GM18508 (cell line): Measurements from ENCODE around the gene PRKD1.

ENCODE experiments used
- ATAC-seq: cut with Tn5 transposase; IDR thresholded peaks from one replicate; pipeline ENCODE4 v1.9.1; 2021; ENCODE audit warnings: moderate number of reproducible peaks; ENCODE audit not compliant: insufficient read depth, unreplicated experiment

The PRKD1 gene

GRCh38 chr14:29637411-29637810 is 290.2 kb downstream of the PRKD1 start:
- ATAC-seq, result no peak

GRCh38 chr14:29636870-29637269 is 290.8 kb downstream of the PRKD1 start:
- ATAC-seq, result no peak

GRCh38 chr14:29630566-29631160 is 297.0 kb downstream of the PRKD1 start:
- no peak for ATAC-seq

- ATAC-seq, result no peak
Measured at GRCh38 chr14:29629839-29630238, 297.8 kb downstream of the PRKD1 start.

GRCh38 chr14:29627137-29627536 is 300.5 kb downstream of the PRKD1 start:
- ATAC-seq, result no peak

GRCh38 chr14:29618323-29619067 is 309.2 kb downstream of the PRKD1 start:
- no peak for ATAC-seq

GRCh38 chr14:29616922-29617321 is 310.7 kb downstream of the PRKD1 start:
- no peak for ATAC-seq

GRCh38 chr14:29608861-29609260 is 318.8 kb downstream of the PRKD1 start:
- no peak for ATAC-seq

- no peak for ATAC-seq
Measured at GRCh38 chr14:29607169-29607568, 320.5 kb downstream of the PRKD1 start.

- no peak for ATAC-seq
Measured at GRCh38 chr14:29603696-29604095, 324.0 kb downstream of the PRKD1 start.

GRCh38 chr14:29601616-29602015 is 326.0 kb downstream of the PRKD1 start:
- no peak for ATAC-seq

- no peak for ATAC-seq
Measured at GRCh38 chr14:29587761-29588470, 339.7 kb downstream of the PRKD1 start.

- no peak for ATAC-seq
Measured at GRCh38 chr14:29587046-29587445, 340.6 kb downstream of the PRKD1 start.

- no peak for ATAC-seq
Measured at GRCh38 chr14:29584992-29585391, 342.7 kb downstream of the PRKD1 start.

- ATAC-seq, result no peak
Measured at GRCh38 chr14:29580763-29581162, 346.9 kb downstream of the PRKD1 start.

GRCh38 chr14:29579838-29580237 is 347.8 kb downstream of the PRKD1 start:
- ATAC-seq, result no peak

GRCh38 chr14:29576927-29577326 is 350.7 kb downstream of the PRKD1 start:
- ATAC-seq, result no peak

GRCh38 chr14:29569194-29569593 is 358.5 kb downstream of the PRKD1 start:
- ATAC-seq, result no peak

- ATAC-seq, result no peak
Measured at GRCh38 chr14:29566194-29566593, 361.5 kb downstream of the PRKD1 start.

- ATAC-seq, result no peak
Measured at GRCh38 chr14:29558516-29558915, 369.1 kb downstream of the PRKD1 start.

- no peak for ATAC-seq
Measured at GRCh38 chr14:29554335-29554734, 373.3 kb downstream of the PRKD1 start.
